Bronchial epithelial cell (primary cell): ENCODE results near the gene AGBL4. TPM values are rescaled to one million over a fixed set of nuclear protein-coding genes. Genes with fewer than 3 reads are reported as not detected.

Experiments
- DNase-seq: peaks from one replicate; pipeline ENCODE4 v3.0.0-alpha.2; 2010; ENCODE audit warnings: low read depth
- FAIRE-seq: peaks from 2 replicates; lab custom pipeline; 2011; peaks lifted over from hg19 to GRCh38; lab: Jason Lieb, UNC
- H3K27me3 ChIP-seq: 2 replicates; pipeline ENCODE4 v1.5.1; 2011; ENCODE audit warnings: low read length; ENCODE audit not compliant: control insufficient read depth, insufficient read depth
- H3K36me3 ChIP-seq: 2 replicates; pipeline ENCODE4 v1.5.1; 2011; ENCODE audit warnings: low read length; ENCODE audit not compliant: control insufficient read depth, insufficient read depth
- H3K4me3 ChIP-seq: 2 replicates; pipeline ENCODE4 v1.5.1; 2011; ENCODE audit warnings: mild to moderate bottlenecking, low read depth, low read length, control low read depth
- total RNA-seq: library from RNA; depleted of rRNA; stranded (reverse); fragments of >200 nt; gene quantifications from 2 replicates; pipeline ENCODE4 v1.2.1, GENCODE V29; 2014
- TF ChIP-seq, protein P1 (sequence below): IDR thresholded peaks from 2 replicates; pipeline ENCODE4 v1.5.1; 2011; ENCODE audit warnings: mild to moderate bottlenecking, moderate library complexity, low read length, control low read depth, inconsistent platforms; ENCODE audit not compliant: insufficient read depth, severe bottlenecking

AGBL4 gene
- total RNA-seq, 1 donor from 2014 or later: not detected

DNA sequence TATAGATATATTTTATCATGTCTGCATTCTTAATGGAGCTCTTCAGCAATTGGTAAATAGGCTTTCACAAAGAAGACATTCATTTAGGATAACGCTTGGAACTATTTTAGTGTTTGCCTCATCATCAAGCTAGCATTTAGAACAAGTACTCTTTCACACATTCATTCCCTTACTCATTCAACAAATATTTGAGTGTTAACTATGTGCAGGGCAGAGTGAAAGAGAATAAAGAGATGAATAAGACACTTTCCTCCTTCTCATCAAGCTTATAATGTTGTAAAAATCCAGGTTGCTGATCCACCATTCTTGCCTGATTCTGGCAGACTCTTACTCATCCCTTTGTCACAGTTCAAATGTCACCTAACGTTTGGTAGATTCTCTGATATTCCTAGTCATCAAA lies 860.7 kb downstream of the AGBL4 start:
- FAIRE-seq (no peak), DNase-seq (peak; percentile 66)
- H3K27me3 ChIP-seq: no peaks in the 10 kb centered on the region
- no peaks in the 10 kb centered on the region for H3K36me3 ChIP-seq
- TF ChIP-seq, protein P1, sequence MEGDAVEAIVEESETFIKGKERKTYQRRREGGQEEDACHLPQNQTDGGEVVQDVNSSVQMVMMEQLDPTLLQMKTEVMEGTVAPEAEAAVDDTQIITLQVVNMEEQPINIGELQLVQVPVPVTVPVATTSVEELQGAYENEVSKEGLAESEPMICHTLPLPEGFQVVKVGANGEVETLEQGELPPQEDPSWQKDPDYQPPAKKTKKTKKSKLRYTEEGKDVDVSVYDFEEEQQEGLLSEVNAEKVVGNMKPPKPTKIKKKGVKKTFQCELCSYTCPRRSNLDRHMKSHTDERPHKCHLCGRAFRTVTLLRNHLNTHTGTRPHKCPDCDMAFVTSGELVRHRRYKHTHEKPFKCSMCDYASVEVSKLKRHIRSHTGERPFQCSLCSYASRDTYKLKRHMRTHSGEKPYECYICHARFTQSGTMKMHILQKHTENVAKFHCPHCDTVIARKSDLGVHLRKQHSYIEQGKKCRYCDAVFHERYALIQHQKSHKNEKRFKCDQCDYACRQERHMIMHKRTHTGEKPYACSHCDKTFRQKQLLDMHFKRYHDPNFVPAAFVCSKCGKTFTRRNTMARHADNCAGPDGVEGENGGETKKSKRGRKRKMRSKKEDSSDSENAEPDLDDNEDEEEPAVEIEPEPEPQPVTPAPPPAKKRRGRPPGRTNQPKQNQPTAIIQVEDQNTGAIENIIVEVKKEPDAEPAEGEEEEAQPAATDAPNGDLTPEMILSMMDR: no peak
- H3K4me3 ChIP-seq: no peak overlapping the region

DNA sequence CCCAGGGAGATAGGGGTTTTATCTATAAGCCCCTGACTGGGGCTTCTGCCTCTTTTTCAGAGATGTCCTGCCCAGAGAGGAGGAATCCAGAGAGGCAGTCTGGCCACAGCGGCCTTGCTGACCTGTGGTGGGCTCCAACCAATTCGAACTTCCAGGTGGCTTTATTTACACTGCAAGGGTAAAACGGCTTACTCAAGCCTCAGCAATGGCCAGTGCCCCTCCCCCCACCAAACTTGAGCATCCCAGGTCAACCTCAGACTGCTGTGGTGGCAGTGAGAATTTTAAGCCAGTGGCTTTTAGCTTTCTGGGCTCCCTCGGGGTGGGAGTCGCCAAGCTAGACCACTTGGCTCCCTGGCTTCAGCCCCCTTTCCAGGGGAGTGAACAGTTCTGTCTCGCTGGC lies 863.1 kb downstream of the AGBL4 start:
- no peak for DNase-seq
- no peaks in the 10 kb centered on the region for H3K36me3 ChIP-seq
- H3K27me3 ChIP-seq: no peaks in the 10 kb centered on the region
- H3K4me3 ChIP-seq: no peak overlapping the region
- no peak for FAIRE-seq
- TF ChIP-seq, protein P1: no peak

DNA sequence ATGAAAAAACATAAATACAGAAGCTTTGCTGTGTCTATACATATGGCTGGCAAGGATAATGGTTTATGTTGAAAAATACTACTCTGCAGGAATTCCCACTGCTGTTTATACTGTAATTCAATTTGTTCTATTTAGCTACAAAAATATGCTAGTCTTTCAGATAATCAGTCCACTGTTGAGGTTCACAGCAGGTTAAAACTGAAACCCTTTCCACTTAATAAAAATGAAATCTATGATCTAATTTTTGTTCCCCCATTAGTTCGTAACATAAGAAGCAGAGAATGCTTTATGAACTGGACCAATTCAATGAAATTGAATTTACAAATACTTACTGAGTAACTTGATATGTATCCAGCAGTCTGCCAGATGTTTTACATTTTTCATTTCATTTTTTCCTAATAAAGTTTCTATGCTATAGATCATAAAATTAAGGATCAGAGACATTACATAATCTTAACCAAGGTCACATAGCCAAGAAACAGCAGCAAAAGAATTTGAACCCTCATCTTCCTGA lies 887.0 kb downstream of the AGBL4 start:
- FAIRE-seq: no peak
- no peaks in the 10 kb centered on the region for H3K27me3 ChIP-seq
- TF ChIP-seq, protein P1: no peak

DNA sequence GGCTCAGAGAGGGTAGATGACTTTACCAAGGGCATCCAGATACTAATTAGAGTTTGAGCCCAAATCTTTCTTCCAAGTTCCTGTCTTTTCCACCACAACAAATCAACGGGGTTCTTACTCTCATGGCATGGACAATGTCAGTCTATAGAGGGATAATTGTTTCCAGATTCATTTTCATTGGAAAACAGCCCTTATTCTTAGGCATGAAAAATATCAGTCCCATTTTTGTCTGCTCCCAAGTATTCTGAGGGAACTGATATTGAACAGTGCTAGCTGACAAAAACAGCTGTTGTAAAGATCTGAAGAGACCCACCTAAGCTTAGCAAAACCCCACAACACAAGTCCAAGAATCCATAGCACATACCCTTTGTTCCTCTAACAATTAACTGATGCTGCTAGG lies 898.0 kb downstream of the AGBL4 start:
- DNase-seq (no peak), FAIRE-seq (no peak)
- TF ChIP-seq, protein P1: no peak
- H3K27me3 ChIP-seq: no peaks in the 10 kb centered on the region
- H3K36me3 ChIP-seq: no peaks in the 10 kb centered on the region
- H3K4me3 ChIP-seq: no peak overlapping the region

More for the DNA sequence above, 887.0 kb downstream of the AGBL4 start:
- H3K4me3 ChIP-seq: no peak overlapping the region
- no peaks in the 10 kb centered on the region for H3K36me3 ChIP-seq
- no peak for DNase-seq

DNA sequence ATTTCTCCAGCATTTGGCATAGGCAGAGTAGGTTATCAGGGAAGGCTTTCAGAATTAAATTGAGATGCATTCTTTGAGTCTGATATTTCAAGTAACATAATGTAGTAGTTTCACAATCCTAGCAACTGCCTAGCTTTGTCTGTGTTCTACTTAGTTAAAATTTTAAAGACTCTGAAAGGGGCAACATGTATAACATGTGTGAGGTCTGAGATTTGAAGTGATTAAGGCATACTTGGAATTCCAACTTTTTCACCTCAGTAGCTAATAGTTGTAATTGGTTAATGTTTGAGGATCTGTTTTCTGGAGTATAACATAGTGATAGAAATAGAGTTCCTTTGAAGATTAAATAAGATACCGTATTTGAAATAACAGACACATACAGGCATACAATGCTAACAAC lies 911.8 kb downstream of the AGBL4 start:
- FAIRE-seq (no peak), DNase-seq (no peak)
- Histone ChIP-seq H3K27me3 (no peaks in the 10 kb centered on the region), H3K4me3 (no peak overlapping the region), H3K36me3 (no peaks in the 10 kb centered on the region)
- TF ChIP-seq, protein P1: no peak

DNA sequence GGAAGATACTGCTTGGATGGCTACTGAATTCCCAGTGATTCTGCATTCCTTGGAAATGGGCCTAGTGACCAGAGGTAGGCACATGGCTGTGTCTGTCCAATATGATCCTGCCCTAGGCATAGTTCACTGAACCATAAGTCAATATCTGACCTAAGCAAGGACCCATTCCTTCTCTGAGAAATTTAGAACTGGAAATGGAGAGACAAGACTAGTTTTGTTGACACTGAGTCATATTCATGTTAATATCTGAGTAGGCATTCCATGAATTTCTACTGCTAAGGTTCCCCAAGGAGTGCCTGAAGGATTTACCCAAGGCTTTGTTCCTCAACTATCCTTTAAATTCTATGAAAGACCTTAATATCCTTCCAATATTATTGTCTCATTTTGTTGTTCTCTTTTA lies 917.3 kb downstream of the AGBL4 start:
- Histone ChIP-seq H3K36me3 (no peaks in the 10 kb centered on the region), H3K4me3 (no peak overlapping the region), H3K27me3 (no peaks in the 10 kb centered on the region)
- TF ChIP-seq, protein P1: no peak
- DNase-seq: peak; percentile 23
- no peak for FAIRE-seq
